GM23248 (cell line): ENCODE measurements around the gene GINS1.

ENCODE experiments used
- EZH2 ChIP-seq: fragments of 200-600 bp; sonication (generic); IDR thresholded peaks from 2 replicates; pipeline ENCODE4 v1.6.1; 2018; ENCODE audit warnings: antibody characterized with exemption, mild to moderate bottlenecking; ENCODE audit not compliant: insufficient read depth, poor library complexity, severe bottlenecking
- EZH2phosphoT487 ChIP-seq: fragments of 200-600 bp; sonication (generic); IDR thresholded peaks from 2 replicates; pipeline ENCODE4 v1.6.1; 2018; ENCODE audit warnings: antibody characterized with exemption, moderate library complexity, mild to moderate bottlenecking, low read depth; ENCODE audit not compliant: insufficient read depth

- TF ChIP-seq EZH2 (no peak), EZH2phosphoT487 (no peak)
Measured at GRCh38 chr20:25398376-25399036, 9.0 kb upstream of the GINS1 start.
